GM18907 (cell line): ENCODE measurements around the gene GUCY1B1.
A peak's percentile ranks its signal among the peaks of the same experiment; 100 is the strongest.

Experiments used
- ATAC-seq: cut with Tn5 transposase; IDR thresholded peaks from one replicate; pipeline ENCODE4 v1.9.1; 2021; ENCODE audit warnings: mild to moderate bottlenecking, moderate library complexity; ENCODE audit not compliant: unreplicated experiment

The GUCY1B1 gene

DNA sequence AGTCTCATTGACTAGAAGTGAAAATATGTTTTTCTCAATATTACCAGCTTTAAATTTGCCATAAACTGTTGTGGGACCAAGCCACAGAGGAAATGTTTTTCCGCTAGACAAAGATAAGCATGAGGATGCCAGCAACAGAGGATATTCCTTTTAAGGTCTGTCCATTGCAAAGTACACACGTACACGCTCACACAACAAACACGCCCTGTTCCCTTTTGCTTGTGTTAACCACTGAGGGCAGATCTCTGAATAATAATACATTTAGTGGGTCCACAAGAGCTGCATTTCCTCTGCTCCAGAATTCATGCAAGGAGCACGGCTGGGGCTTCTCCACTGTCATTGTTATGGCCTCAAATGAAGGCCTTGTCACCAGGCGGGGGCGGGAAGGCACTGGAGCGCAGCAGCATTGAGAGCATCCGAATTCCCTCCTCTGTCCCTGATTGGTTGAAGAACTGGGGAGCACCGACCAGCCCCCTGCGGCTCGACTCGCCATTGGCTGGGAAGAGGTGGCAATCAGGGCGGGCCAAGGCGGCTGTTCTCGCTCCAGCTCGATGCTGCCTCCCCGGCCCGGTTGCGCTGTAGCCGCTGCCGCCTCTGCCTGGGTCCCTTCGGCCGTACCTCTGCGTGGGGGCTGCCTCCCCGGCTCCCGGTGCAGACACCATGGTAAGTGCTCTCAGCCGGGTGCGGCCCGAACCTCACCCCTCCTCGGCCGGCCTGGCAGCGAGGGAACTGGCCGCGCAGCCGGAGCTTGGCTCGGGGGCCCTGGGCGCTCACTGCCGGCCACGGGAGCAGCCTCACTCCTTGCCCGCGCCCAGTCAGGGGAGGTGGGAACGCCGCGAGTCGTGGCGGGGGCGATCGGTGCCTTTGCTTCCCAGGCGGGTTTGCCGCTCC lies at the start of gene GUCY1B1:
GUCY1B1 (plus strand) TSS at position 541 of the 891 bp plus-strand sequence; CDS start at position 661, 120 bp downstream.
- ATAC-seq, result peak; percentile 99

DNA sequence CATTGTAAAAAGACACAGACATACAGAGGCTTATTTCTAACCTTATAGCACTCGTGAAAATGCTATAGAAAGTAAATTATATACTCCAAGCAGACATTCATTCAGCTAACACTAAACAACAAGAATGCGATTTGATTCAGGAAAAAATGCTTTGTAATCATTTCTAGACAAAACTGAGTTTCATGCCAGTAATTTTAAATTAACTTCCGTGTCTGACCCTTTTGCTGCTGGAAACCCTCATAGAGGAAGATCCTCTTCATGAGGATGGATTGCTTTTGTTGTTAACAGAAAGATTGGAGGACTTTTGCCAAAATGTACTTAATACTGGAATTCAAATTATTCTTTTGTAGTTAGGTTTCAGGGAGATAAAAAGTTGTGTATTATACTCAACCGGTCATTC lies 48.9 kb upstream of the GUCY1B1 start:
- ATAC-seq, result no peak

DNA sequence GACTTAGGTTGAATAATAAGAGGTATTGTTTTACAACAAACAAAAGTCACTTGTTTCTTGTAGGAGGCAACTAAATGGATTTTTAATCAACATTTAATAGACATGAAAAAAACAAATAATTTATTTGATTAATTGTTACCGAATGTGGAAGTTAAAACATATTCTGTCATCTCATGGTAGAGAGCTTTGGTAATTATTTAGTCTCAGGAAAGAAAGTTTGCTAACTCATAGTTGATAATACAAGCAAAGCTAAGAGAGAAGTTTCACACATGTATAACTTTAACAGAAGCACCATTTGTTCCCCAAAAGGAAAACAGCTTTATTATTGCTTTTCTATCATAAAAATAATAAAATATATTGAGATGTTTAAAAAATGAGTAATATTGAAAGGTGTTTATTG lies 47.3 kb upstream of the GUCY1B1 start:
- no peak for ATAC-seq

DNA sequence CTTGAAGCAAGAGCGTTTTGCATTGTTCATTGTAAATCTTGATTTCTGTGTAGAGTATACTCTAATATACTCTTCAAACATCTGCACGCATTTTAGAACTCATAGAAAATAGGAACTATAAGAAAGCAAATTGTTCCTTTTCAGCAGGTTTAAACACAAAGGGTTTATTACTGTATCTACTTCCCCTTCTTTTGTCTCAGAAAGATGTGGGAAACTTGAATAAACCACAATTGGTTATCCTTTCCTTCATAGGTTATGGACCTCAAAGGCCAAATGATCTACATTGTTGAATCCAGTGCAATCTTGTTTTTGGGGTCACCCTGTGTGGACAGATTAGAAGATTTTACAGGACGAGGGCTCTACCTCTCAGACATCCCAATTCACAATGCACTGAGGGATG lies 46.0 kb upstream of the GUCY1B1 start:
- ATAC-seq, result no peak

DNA sequence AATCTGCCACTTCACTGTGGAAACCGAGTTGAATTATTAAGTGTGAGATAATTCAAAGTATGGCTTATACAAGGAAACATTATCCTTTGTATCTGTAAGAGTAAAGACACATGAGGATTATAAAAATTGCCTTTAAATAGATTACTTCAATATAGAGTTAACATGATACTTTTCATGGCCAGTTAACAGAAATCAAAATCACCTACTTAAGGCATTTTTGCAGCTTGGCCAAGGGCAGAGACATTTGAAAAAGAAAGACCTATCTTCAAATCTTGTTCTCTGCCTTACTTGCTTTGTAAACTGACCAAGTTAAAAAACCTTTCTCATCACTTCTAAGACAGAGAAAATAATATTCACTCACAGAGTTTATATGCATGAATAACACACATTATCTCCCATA lies 44.9 kb upstream of the GUCY1B1 start:
- no peak for ATAC-seq

DNA sequence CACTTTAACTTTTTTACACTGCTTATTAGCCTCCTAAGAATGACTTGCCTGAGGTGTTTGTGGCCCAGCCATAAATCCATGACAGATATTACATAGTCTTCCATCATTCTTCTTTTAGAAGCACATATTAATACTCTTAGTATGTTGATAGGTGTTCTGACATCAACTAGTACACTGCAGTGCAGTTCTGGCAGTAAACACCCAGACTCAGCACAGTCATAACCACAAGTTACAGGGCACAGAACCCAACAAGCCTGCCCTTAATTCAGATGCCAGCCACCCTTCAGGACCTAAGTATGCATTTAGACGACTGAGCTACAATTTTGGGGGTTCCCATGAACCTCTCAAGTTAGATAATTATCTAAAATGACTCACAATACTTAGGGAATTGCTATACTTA lies 36.5 kb upstream of the GUCY1B1 start:
- ATAC-seq, result no peak

DNA sequence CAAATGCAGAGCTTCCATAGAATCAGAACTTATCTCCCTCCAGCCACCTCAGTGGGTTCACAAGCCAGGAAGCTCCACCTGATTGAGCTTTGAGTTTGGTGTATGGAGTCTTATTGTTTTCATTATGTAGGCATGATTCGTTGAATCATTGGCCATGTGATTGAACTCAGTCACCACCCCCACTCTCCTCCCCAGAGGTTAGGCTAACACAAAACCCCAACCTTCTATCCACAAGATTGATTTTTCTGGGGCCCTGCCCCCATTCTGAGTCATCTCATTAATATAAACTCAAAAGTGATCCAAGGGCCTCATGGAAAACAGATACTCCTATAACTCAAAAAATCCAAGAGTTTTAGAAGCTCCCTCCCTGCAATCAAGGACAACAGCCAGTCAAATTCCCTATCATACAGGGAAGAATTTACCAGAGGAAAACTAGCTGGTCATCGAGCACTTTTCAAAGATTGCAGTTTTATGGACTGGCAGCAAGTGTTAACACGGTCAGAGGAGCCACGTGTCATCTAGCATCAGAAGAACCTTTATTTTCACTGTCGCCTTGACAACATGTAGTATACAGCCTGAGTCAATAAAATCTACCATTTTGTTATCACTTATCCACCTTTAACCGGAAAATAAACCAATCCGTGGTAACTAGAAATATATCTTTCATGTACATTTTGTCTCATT lies 35.9 kb upstream of the GUCY1B1 start:
- no peak for ATAC-seq

DNA sequence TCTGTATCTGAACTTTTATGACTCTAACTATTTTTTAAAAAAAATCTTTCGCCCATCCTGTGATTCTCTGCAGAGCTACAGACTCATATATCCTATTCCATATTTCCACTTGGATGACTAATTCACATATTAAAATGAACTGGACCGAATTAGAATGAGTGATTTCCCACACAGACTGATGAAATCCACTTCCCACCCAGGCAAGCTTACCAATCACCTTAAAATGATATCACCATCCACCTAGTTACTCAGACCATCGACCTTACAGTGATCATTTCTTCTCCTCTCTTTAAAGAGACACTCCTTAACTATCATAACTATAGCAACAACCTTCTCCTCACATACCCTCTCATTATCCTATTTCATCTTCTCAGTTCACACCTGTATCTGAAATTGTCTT lies 34.1 kb upstream of the GUCY1B1 start:
- ATAC-seq, result no peak

DNA sequence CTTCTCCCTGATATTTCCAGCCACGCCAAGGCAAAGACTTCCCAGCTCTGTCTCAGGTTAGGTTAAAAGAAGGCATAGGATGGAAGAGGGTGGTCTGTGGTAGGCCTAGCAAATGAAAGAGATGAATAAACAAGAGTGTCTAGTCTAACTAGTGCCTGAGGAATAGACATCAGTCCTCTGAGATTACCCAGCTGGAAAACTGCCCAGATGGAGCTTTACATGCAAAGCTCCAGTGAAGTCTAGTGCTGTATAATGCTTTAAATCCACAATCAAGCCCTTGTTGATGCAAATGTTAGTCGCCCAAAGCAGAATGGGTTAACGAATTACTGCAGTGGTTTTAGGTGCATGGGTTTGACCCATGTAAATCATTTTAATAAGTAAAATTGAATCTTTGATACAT lies 24.8 kb upstream of the GUCY1B1 start:
- no peak for ATAC-seq

DNA sequence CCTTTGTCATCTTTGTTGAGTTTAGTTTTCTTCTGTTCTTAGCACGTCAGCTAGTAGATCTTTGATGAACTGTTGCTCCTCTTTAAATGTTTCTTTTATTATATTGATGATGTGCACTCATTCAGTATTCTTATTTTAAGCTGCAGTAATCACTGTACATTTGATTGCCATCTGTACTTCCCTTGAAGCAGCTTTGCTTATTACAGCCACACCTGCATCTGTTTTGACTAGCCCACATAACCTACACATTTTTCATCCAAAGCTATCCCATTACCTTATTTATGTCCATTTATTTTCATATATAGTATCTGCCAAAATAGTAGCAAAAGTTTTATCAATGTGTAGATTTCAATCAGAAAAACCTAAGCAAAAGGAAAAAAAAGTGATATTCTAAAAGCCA lies 23.9 kb upstream of the GUCY1B1 start:
- ATAC-seq, result no peak

DNA sequence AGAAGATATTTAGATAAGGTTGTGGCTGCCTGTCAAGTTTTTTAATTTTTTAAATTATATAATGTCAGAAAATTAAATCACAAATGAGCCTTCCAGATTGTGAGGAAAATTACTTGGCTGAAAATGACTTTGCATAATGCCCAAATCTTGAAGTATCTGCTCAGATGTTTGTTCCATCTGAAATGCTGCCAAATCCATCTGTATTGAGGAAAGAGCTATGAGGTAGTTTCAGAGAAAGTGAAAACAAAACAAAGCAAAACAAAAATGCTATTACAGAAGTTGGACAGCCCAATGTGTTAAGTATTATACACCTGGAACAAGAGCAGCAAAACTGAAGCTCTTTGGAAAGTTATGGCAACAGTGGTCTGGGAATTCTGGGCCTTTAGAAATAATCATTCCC lies 23.3 kb upstream of the GUCY1B1 start:
- no peak for ATAC-seq

DNA sequence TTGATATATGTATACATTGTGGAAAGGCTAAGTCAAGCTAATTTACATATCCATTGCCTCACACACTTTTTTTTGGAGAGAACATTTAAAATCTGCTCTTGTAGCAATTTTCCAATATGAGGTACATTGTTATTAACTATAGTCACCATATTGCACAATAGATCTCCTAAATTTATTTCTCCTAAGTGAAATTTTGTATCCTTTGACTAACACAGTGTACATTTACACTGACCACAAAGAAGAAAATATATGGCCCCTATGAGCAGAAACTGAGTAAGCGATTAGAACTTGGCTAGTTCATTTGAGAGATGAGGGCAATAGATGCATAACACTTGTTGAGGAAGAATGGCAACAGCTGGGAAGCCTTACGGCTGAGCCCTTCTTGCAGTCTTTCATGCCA lies 20.3 kb upstream of the GUCY1B1 start:
- ATAC-seq, result no peak

DNA sequence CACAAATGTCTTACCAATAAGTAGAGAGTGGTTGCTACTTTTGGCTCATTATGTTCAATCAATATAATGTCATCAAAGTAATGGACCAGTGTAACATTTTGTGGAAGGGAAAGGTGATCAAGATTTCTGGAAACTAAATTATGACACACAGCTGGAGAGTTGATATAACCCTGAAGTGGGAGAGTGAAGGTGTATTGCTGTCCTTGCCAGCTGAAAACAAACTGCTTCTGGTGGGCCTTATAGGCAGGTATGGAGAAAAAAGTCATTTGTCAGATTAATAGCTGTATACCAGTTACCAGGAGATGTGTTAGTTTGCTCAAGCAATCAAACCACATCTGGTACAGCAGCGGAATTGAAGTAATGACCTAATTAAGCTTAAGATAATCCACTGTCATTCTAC lies 17.3 kb upstream of the GUCY1B1 start:
- no peak for ATAC-seq

DNA sequence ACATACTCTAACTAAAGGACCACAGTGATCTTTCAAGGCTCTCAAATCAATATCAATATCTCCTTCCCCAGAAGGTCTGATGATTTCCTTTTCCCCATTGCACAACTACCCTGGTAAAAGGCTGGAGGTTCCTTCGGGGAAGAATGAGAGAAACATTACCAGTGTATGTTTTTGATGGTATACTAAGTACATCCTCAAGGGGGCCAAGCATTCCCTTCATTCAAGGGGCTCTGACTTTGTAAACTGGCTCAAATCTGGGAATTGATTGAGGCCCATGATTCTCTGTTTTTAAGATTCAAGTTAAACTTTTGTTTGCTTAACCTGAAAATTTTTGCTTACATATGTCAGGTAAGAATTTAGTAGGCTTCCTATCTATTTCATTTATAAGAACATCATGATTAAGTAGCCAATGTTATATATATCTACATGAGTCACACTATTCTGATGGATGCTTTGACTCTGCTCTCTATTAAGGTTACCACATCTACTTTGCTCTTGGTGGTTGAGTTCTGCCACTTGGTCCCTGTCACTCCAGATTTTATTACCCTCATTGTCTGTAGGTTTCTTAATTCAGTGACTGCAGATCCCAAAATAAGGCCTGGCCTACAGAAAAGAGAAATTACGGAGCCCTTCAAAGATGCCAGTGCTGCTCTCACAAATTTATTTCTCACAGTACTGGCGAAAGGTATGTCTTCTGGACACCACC lies 16.4 kb upstream of the GUCY1B1 start:
- ATAC-seq, result no peak

DNA sequence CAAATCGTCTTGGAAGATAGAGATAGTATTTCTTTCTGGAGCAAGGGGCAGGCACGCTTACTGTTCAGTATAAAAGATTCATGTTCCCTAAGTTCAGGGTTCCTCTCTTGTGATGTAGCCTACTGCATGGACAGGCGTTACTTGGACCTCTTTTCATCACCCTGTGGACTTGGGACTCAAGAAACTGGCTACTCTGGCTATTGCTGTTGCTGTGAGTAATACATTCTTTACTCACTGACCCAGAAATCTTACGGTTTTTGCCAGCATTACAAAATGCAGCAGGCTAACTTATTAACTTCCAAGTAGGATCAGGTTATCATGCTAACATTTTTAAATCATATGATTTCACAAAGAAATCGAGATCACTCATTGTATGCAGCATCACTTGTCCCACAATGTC lies 12.8 kb upstream of the GUCY1B1 start:
- no peak for ATAC-seq

DNA sequence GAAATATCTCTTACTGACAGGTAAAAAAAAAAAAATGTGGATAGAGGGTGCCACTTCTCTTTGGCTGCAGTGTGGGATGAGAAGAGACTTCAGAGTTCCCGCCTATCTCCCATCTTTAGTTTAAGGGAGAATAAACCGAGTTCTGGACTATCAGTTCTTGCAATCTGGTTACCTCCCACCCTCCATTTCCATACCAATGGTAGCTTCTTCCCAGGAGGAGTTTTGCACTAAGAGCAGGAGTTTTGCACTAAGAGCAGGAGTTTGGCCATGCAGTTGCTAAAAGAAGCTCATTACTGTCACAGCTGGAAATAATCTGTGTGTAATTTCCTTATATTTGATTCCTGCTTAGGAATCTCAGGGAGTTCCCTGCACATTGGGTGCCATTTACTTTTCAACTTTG lies 10.8 kb upstream of the GUCY1B1 start:
- no peak for ATAC-seq

DNA sequence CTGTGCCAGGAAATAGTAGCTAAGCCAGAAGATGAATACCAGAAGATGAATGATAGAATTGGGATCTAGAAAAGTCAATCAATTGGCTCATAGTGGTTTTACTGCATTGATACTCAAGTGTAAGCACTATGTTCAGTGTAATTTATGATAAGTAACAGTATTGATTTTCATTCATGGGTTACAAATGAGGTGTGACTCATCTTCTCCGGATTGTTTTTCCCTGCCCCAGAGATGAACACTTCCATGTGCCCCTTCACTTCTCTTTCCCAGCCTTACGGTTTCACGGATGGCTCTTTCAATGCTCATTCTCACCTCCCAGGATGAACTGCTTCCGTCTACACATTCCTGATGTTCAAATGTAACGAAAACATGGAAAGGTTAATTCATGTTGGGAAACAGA lies 9.8 kb upstream of the GUCY1B1 start:
- no peak for ATAC-seq

DNA sequence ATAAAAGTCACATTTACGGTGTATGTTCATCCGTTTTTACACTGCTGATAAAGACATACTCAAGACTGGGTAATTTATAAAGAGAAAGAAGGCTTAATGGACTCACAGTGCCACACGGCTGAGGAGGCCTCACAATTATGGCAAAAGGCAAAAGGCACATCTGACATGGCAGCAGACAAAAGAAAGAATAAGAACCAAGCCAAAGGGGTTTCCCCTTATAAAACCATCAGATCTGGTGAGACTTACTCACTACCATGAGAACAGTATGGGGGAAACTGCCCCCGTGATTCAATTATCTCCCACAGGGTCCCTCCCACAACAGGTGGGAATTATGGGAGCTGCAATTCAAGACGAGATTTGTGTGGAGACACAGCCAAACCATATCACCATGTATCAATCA lies 7.3 kb upstream of the GUCY1B1 start:
- no peak for ATAC-seq

DNA sequence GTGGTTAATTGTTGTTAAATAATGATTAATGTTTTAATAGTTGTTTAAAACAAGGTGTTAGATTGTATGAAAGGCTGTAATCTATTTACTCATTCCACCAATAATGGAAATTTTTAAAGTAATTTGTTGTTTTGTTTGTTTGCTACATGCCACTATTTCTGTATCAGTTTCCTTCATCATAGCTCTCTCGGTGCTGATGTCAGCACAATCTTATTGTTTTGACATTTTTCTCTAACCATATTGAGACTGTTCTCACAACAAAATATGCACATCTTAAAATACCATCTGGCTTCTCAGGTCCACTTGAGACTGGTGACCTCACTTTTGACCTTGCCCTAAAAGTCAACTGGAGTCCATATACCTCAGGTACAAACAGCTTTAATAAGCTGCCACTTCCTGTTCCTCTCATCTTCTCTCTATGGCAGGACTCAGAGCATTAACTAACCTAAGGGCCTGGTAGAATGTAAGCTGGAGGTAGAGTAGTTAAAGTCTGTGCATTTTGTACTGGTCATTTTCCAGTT lies 1.0 kb upstream of the GUCY1B1 start:
- no peak for ATAC-seq

DNA sequence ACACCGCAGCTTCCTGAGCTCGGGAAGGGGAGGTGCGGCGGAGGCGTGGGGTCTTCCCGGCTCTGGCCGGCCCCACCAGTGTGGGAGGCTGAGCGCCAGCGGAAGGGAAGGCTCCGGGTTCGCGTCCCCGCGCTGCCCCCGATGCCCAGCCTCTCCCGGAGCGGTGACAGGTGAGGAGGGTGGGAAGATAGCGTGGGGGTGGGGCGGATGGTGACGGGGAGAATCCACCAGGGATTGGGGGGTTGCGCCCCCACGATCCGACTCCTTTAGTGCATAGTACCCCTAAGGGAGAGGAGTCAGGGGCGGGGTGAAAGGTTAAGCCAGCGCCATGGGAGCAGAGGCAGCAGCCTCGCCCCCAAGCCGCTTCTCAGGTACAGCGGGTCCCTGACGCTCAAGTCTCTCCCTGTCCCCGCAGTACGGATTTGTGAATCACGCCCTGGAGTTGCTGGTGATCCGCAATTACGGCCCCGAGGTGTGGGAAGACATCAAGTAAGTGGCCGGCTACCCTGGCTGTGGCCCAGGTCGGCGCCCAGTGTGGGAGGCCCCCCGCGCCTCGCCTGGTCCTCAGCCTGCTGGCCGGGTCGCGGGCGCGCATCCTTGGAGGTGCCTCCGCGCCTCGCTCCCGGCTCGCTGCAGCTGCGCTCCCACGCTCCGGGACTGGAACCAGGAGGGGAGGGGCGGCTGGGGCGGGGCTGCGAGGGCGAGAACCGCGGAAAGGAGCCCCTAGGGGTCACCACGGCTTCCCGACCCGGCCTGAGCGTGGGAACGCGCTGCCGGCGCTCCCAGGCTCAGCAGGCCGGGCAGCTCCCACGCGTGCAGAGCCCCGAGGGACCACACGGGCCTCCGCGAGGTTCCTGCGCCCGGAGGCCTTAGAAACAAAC lies 791 bp downstream of the GUCY1B1 start:
- peak; percentile 21 for ATAC-seq

DNA sequence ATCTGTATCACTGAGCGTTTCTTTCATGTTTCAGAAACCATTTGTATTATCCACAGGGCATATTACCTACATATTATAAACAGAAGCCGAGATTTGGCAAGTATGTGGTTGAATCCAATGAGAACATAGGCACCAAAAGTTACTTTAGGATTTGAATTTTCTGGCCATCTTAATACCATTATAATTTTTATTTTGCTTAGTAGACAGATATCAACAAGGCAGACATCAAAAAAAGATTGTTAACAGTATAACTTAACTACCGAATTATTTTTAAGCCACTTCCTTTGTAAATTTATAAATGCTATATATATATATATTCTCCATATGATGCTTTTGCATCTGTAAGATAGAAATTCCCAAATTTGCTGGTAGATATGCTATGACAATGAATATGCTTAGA lies 2.2 kb downstream of the GUCY1B1 start:
- no peak for ATAC-seq
